NT2/D1 (cell line): ENCODE measurements around the gene ADGRA3.

Experiments used
- DNase-seq: peaks from one replicate; pipeline ENCODE4 v3.0.0-alpha.2; 2011; ENCODE audit warnings: low read depth, low spot score
- H3K27me3 ChIP-seq: 2 replicates; pipeline ENCODE4 v1.6.0; 2011; ENCODE audit warnings: mild to moderate bottlenecking; ENCODE audit not compliant: insufficient read length, insufficient read depth
- H3K36me3 ChIP-seq: 2 replicates; pipeline ENCODE4 v1.6.1; 2011; ENCODE audit warnings: mild to moderate bottlenecking, low read length, mixed read lengths; ENCODE audit not compliant: insufficient read depth, insufficient read length
- H3K4me1 ChIP-seq: 2 replicates; pipeline ENCODE4 v1.5.1; 2011; ENCODE audit not compliant: insufficient read depth, insufficient read length
- H3K4me3 ChIP-seq: 2 replicates; pipeline ENCODE4 v1.5.1; 2011; ENCODE audit warnings: low read depth; ENCODE audit not compliant: insufficient read length
- H3K9ac ChIP-seq: 2 replicates; pipeline ENCODE4 v1.6.0; 2011; ENCODE audit warnings: low read depth; ENCODE audit not compliant: insufficient read length
- H3K9me3 ChIP-seq: 2 replicates; pipeline ENCODE4 v1.5.1; 2011; ENCODE audit warnings: mild to moderate bottlenecking, low read length; ENCODE audit not compliant: insufficient read depth
- SUZ12 ChIP-seq: IDR thresholded peaks from 2 replicates; pipeline ENCODE4 v1.6.1; 2011; ENCODE audit not compliant: insufficient read length, insufficient read depth; ENCODE audit errors: extremely low read depth
- YY1 ChIP-seq: IDR thresholded peaks from 2 replicates; pipeline ENCODE4 v1.6.1; 2011; ENCODE audit not compliant: insufficient read length, insufficient read depth
- ZNF274 ChIP-seq: IDR thresholded peaks from 2 replicates; pipeline ENCODE4 v1.6.1; 2011; ENCODE audit warnings: mild to moderate bottlenecking, low read depth, low read length

Gene ADGRA3

GRCh38 chr4:22496165-22496813, 19.6 kb downstream of the ADGRA3 start:
- peaks cover 4% of the 10 kb centered on the region for H3K4me1 ChIP-seq
- H3K36me3 ChIP-seq: peaks cover 3% of the 10 kb centered on the region
- H3K4me3 ChIP-seq: no peak overlapping the region
- no peaks in the 10 kb centered on the region for H3K9me3 ChIP-seq
- TF ChIP-seq ZNF274 (no peak), YY1 (no peak), SUZ12 (no peak)
- no peak overlapping the region for H3K9ac ChIP-seq
- H3K27me3 ChIP-seq: no peaks in the 10 kb centered on the region
- DNase-seq: no peak

GRCh38 chr4:22493523-22493922, 22.3 kb downstream of the ADGRA3 start:
- Histone ChIP-seq H3K4me3 (no peak overlapping the region), H3K4me1 (no peaks in the 10 kb centered on the region), H3K27me3 (no peaks in the 10 kb centered on the region), H3K9me3 (no peaks in the 10 kb centered on the region), H3K9ac (no peak overlapping the region), H3K36me3 (peaks cover 3% of the 10 kb centered on the region)
- TF ChIP-seq ZNF274: no peak
- TF ChIP-seq YY1: no peak
- TF ChIP-seq SUZ12: no peak
- no peak for DNase-seq

GRCh38 chr4:22492987-22493386, 22.9 kb downstream of the ADGRA3 start:
- Histone ChIP-seq H3K4me3 (no peak overlapping the region), H3K9me3 (no peaks in the 10 kb centered on the region), H3K4me1 (no peaks in the 10 kb centered on the region), H3K36me3 (peaks cover 3% of the 10 kb centered on the region), H3K27me3 (no peaks in the 10 kb centered on the region), H3K9ac (no peak overlapping the region)
- DNase-seq: no peak
- TF ChIP-seq SUZ12 (no peak), YY1 (no peak), ZNF274 (no peak)

GRCh38 chr4:22491939-22492338, 23.9 kb downstream of the ADGRA3 start:
- H3K9me3 ChIP-seq: no peaks in the 10 kb centered on the region
- peaks cover 3% of the 10 kb centered on the region for H3K36me3 ChIP-seq
- DNase-seq: no peak

GRCh38 chr4:22490718-22491315, 25.0 kb downstream of the ADGRA3 start:
- Histone ChIP-seq H3K36me3 (no peaks in the 10 kb centered on the region), H3K9me3 (no peaks in the 10 kb centered on the region)

More at GRCh38 chr4:22491939-22492338, 23.9 kb downstream of the ADGRA3 start:
- TF ChIP-seq SUZ12: no peak
- H3K27me3 ChIP-seq: no peaks in the 10 kb centered on the region
- no peaks in the 10 kb centered on the region for H3K4me1 ChIP-seq
- no peak overlapping the region for H3K9ac ChIP-seq
- no peak overlapping the region for H3K4me3 ChIP-seq

GRCh38 chr4:22488106-22488505, 27.8 kb downstream of the ADGRA3 start:
- Histone ChIP-seq H3K4me3 (no peak overlapping the region), H3K9ac (no peak overlapping the region), H3K27me3 (no peaks in the 10 kb centered on the region), H3K36me3 (no peaks in the 10 kb centered on the region), H3K9me3 (no peaks in the 10 kb centered on the region), H3K4me1 (no peaks in the 10 kb centered on the region)
- no peak for DNase-seq
- TF ChIP-seq ZNF274: no peak

More at GRCh38 chr4:22490718-22491315, 25.0 kb downstream of the ADGRA3 start:
- Histone ChIP-seq H3K27me3 (no peaks in the 10 kb centered on the region), H3K4me1 (no peaks in the 10 kb centered on the region), H3K9ac (no peak overlapping the region), H3K4me3 (no peak overlapping the region)
- no peak for DNase-seq
- TF ChIP-seq SUZ12 (no peak), YY1 (no peak), ZNF274 (no peak)

GRCh38 chr4:22487328-22487727, 28.5 kb downstream of the ADGRA3 start:
- H3K4me1 ChIP-seq: no peaks in the 10 kb centered on the region
- no peak overlapping the region for H3K4me3 ChIP-seq
- no peak overlapping the region for H3K9ac ChIP-seq
- no peaks in the 10 kb centered on the region for H3K9me3 ChIP-seq
- H3K27me3 ChIP-seq: no peaks in the 10 kb centered on the region
- TF ChIP-seq YY1: no peak
- no peak for TF ChIP-seq ZNF274
- no peak for TF ChIP-seq SUZ12
- DNase-seq: no peak
- no peaks in the 10 kb centered on the region for H3K36me3 ChIP-seq

- no peaks in the 10 kb centered on the region for H3K4me1 ChIP-seq
- TF ChIP-seq YY1 (no peak), SUZ12 (no peak), ZNF274 (no peak)
- no peaks in the 10 kb centered on the region for H3K36me3 ChIP-seq
- H3K9me3 ChIP-seq: no peaks in the 10 kb centered on the region
- no peak overlapping the region for H3K9ac ChIP-seq
- DNase-seq: no peak
- no peak overlapping the region for H3K4me3 ChIP-seq
- H3K27me3 ChIP-seq: no peaks in the 10 kb centered on the region
Measured at GRCh38 chr4:22486276-22486675, 29.6 kb downstream of the ADGRA3 start.
